BE2C (cell line): ENCODE data around the gene AP2B1.

Experiments
- DNase-seq: peaks from one replicate; pipeline ENCODE4 v3.0.0-alpha.2; 2020
- H3K27me3 ChIP-seq: fragments of 250-450 bp; sonication (Bioruptor Pico); 2 replicates; pipeline ENCODE4 v1.5.1; 2020; ENCODE audit warnings: mild to moderate bottlenecking
- H3K36me3 ChIP-seq: fragments of 250-450 bp; sonication (Bioruptor Pico); 2 replicates; pipeline ENCODE4 v1.5.1; 2020; ENCODE audit warnings: mild to moderate bottlenecking
- H3K4me1 ChIP-seq: fragments of 250-450 bp; sonication (Bioruptor Pico); 2 replicates; pipeline ENCODE4 v1.5.1; 2020
- H3K4me3 ChIP-seq: 2 replicates; pipeline ENCODE4 v1.5.1; 2011; ENCODE audit warnings: low read depth, low read length
- H3K9me3 ChIP-seq: fragments of 250-450 bp; sonication (Bioruptor Pico); 2 replicates; pipeline ENCODE4 v1.5.1; 2020
- TF ChIP-seq, protein P1 (sequence below): IDR thresholded peaks from 2 replicates; pipeline ENCODE4 v1.5.1; 2012; ENCODE audit warnings: mild to moderate bottlenecking, low read depth, low read length

The AP2B1 gene

DNA sequence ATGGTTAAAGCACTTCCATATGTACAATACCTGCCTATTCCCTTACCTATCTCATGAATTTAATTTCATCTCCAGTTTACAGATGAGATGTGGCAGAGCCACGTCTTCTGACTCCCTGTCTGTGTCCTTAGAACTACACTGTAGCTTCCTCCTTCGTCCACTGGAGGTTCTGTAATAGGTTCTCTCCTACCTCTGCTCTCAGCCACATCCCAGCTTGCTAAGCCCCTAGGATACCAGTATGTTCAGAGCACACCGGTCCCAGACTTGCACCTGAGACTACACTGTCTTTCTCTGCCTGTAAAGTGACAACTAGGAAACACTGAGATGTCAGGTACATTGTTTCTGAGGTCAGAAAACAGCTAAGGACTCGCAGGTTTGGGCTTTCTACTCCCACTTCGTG lies 140.5 kb downstream of the AP2B1 start:
- H3K9me3 ChIP-seq, result no peaks in the 10 kb centered on the region
- TF ChIP-seq, protein P1, sequence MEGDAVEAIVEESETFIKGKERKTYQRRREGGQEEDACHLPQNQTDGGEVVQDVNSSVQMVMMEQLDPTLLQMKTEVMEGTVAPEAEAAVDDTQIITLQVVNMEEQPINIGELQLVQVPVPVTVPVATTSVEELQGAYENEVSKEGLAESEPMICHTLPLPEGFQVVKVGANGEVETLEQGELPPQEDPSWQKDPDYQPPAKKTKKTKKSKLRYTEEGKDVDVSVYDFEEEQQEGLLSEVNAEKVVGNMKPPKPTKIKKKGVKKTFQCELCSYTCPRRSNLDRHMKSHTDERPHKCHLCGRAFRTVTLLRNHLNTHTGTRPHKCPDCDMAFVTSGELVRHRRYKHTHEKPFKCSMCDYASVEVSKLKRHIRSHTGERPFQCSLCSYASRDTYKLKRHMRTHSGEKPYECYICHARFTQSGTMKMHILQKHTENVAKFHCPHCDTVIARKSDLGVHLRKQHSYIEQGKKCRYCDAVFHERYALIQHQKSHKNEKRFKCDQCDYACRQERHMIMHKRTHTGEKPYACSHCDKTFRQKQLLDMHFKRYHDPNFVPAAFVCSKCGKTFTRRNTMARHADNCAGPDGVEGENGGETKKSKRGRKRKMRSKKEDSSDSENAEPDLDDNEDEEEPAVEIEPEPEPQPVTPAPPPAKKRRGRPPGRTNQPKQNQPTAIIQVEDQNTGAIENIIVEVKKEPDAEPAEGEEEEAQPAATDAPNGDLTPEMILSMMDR, result no peak
- H3K27me3 ChIP-seq, result no peaks in the 10 kb centered on the region
- H3K4me1 ChIP-seq, result peaks cover 24% of the 10 kb centered on the region
- no peak overlapping the region for H3K4me3 ChIP-seq
- DNase-seq, result no peak
- H3K36me3 ChIP-seq, result peaks cover 26% of the 10 kb centered on the region

DNA sequence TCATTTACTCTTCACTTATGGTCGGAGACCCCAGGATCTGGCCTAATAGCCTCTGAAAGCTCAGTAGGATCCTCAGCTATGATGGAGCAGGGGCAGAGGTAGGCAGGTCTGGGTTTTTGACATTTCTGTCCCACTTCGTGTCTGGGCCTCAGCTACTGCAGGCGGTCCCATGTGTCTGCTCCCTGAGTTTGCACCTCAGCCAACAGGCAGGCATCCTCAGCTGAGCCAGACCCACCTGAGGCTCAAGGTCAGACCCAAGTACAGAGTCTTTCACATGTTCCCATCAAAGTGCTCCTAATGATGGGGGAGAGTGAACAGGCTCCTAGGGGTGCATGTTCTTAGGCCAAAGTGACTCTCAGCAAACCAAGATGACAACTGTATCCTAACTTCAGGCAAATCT lies 141.4 kb downstream of the AP2B1 start:
- Histone ChIP-seq H3K4me1 (peaks cover 26% of the 10 kb centered on the region), H3K9me3 (no peaks in the 10 kb centered on the region), H3K36me3 (peaks cover 24% of the 10 kb centered on the region), H3K4me3 (no peak overlapping the region), H3K27me3 (no peaks in the 10 kb centered on the region)
- TF ChIP-seq, protein P1, result no peak
- DNase-seq, result no peak

DNA sequence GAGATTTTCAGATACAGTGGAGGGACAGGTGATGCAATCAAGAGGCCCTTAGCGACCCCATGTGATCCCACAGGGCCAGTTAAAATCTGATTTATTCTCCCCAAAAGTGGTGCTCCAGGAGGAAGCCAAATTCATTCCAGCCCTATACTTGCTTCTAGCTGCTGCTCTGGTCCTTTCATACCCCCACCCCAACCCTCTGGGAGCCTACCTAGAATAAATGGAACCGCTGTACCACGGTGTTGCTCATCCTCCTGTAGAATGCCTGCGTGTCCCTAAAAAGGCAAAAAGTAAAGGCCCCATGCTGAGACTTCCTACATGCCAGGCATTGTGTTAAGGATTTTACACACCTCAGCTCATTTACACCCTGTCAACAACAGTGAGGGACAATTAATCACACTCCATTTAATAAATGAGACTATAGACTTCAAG lies 142.3 kb downstream of the AP2B1 start:
- DNase-seq, result no peak
- no peaks in the 10 kb centered on the region for H3K9me3 ChIP-seq
- H3K36me3 ChIP-seq, result peaks cover 23% of the 10 kb centered on the region
- H3K4me1 ChIP-seq, result peaks cover 26% of the 10 kb centered on the region
- no peaks in the 10 kb centered on the region for H3K27me3 ChIP-seq
- no peak overlapping the region for H3K4me3 ChIP-seq
- TF ChIP-seq, protein P1, result no peak

DNA sequence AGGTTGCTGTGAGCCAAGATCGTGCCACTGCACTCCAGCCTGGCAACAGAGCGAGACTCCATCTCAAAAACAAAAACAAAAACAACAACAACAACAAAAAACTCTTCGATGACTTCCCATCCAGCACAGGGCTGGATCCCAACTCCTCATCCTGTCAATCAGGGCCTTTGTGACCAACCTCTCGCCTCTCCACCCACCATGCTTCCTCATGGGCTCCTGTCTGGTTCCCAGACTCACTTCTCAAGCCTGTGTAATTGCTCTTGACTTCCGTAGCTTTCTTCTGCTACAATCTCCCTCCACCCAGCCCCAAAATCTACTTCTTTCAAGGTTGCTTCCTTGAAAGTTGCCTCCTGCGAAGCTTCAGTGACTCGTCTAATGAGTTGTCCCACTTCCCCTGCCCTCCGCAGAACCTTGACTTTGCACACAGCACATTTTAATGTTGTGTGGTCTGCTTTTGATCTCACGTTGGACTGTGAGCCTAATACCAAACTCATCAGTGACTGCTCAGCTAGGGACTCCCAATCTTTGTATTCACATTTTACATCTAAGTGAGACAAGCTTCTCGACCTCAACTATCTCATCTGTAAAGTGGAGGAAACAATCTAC lies 143.4 kb downstream of the AP2B1 start:
- peaks cover 14% of the 10 kb centered on the region for H3K36me3 ChIP-seq
- no peaks in the 10 kb centered on the region for H3K27me3 ChIP-seq
- TF ChIP-seq, protein P1, result no peak
- no peaks in the 10 kb centered on the region for H3K9me3 ChIP-seq
- H3K4me1 ChIP-seq, result peaks cover 24% of the 10 kb centered on the region
- DNase-seq, result no peak
- no peak overlapping the region for H3K4me3 ChIP-seq

DNA sequence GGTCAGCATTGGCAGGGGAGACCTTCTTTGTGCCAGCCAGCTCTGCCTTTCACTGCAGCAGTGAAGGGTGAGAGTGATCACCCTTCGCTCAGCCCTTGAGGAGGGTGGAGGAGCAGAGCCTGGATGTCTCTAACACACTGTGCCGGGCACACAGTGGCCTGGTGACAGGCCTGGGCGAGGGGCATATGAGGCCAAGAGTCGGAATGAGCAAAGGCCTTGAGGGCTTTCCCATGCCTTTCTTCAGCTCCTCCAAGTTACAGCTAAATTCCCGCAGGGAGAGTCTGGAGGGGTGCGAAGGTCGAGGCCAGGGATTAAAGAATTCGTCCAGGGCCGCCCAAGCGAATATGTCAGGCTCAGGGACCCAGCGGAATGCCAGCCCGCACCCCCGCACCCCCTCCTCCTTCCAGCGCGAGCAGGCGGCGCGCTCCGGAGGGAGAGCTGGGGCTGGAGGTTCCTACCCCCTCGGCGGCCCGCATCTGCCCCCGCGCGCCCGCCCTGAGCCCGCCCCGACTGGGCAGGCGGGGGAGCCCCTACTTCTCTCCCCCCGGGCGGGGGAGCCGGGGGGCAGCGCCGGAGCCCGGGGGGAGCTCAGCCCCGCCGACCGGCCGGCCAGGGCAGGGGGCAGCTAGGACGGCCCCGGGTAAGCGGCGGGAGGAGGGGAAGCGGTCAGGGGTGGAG lies 144.3 kb downstream of the AP2B1 start, which contains the start of gene RASL10B:
RASL10B (plus strand) TSS at position 401 of the 678 bp plus-strand sequence. CDS start 3,546 bp downstream, outside the sequence.
- peak; percentile 82 for DNase-seq
- Histone ChIP-seq H3K36me3 (peaks cover 9% of the 10 kb centered on the region), H3K27me3 (no peaks in the 10 kb centered on the region), H3K9me3 (no peaks in the 10 kb centered on the region), H3K4me3 (peak within 1 kb of the TSS; percentile 67), H3K4me1 (peaks cover 17% of the 10 kb centered on the region)
- TF ChIP-seq, protein P1, result no peak
